ENCODE data around the gene CDC5L.

The CDC5L gene

DNA sequence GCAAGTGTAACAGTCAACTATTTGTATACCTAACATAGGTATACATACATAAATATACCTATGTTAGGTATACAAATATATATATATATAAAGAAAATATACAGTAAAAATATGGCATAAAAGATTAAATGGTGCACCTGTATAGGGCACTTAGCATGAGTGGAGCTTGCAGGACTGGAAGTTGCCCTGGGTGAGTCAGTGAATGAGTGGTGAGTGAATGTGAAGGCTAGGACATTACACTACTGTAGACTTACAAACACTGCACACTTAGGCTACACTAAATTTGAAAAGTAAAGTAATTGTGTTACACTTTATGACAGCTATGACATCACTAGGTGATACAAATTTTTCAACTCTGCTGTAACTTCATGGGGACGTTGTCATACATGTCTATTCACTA lies 65.6 kb downstream of the CDC5L start:
- DNase-seq (ENCODE audit: low spot score) = no peak

DNA sequence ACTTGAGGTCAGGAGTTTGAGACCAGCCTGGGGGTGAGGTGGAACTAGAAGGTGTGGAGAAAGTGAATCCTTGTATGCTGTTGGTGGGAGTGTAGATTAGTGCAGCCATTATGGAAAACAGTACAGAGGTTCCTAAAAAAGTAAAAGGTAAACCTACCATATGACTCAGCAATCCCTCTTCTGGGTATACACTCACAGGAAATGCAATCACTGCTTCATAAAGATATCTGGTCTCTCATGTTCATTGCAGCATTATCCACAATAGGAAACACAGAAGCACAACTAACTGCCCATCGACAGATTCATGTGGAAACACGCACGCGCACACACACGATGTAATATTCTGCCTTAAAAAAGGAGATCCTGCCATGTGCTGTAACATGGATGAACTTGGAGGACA lies 66.7 kb downstream of the CDC5L start:
- DNase-seq (ENCODE audit: low spot score) = no peak

DNA sequence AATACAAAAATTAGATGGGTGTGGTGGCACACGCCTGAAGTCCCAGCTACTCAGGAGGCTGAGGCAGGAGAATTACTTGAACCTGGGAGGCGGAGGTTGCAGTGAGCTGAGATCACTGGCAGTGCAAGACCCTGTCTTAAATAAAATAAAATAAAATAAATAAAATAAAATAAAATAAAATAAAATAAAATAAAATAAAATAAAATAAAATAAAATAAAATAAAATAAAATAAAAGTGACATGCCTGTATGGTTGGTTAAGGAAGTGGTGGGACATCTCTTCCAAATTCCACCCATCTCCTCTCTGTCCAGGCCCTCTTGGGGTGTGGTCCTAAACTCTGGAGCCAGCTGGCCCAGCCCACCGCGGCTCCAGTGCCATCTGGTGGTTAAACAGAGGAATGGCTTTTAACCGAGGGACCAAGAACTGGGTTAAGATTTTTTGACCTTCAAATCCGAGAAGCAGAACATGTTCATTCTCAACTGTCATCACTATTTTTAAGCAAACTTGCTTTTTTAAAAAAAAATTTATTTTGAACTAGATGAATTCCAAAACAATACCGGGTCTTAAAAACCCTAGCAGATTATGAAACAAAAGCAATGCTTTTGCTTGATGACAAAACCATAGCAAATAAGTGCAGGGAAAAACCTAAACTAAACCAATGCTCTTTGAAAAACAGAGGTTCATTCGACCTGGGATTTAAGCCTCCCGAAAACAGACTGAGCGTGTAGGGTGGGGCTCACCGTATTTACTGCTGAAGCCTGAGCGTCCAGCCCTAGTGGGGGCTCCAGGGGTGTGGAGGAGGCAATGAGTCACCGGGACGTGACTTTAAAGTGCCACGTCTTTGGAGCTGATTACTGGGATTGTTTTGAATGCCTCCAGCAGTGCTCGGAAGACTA lies 68.8 kb downstream of the CDC5L start:
- peak; percentile 45 for DNase-seq (ENCODE audit: low spot score)

GRCh38 chr6:44456966-44457292 lies 69.4 kb downstream of the CDC5L start:
- DNase-seq (ENCODE audit: low spot score) = no peak

DNA sequence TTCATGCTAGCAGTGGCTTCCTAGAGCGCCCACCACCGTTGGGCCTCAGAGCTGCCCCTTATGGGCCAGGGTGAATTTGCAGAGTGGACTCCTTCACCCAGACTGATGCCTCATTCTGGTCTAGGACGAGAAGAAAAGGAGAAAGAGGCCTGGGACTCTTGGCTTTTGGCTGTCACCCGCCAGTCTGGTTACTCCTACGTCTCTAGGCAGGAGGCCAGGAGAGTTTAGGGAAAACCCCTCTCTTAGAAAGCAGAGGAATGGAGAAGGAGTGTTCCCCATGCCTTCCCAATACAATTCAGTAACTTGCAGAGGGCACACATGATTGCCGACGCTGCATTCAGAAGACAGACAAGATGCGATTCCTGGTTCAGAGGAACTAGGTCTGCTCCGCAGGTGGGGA lies 70.1 kb downstream of the CDC5L start:
- DNase-seq (ENCODE audit: low spot score) = no peak

- DNase-seq (ENCODE audit: low spot score) = no peak
Measured at GRCh38 chr6:44458551-44458950, 71.0 kb downstream of the CDC5L start.

- no peak for DNase-seq (ENCODE audit: low spot score)
Measured at GRCh38 chr6:44462335-44462734, 74.8 kb downstream of the CDC5L start.

DNA sequence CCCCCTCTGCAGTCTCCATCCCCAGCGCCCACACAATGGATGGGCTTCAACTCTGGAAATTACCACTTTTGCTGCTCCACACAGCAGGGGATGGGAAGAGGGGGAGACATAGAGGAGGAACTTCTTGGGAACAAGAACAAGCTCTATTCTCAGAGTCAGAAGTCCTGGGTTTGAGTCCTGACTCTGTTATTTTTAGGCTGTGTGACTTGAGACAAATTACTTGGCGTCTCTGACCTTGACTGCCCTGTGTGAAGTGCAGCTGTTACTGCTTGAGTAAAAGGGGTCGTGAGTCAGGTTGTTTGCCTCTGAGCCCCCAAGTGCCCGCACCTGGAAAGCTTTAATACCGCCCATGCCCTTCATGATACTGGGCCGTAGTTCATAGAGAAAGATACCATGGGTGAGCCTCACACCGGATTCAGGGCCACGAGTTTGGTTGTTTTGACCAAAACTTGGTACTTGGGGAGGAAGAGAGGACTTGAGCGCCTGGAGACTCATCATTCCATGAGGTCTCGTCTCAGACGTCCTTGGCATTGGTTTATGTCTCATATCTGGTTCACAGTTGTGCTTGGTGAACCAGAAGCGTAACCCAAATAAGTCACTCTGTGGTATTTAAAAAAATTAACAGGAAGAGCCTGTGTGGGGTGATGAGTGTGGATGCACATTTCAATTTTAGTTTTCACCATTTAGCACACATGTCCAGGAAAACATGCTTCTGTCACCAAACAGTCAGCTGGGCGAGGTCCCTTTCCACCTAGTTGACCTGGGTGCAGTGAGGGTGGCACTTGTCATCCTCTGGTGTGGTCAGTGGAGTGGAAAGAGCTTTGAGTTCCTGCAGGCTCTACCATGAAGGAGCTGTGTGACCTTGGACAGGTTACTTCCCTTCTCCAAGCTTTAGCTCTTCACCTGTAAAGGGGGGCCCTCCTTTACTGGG lies 75.6 kb downstream of the CDC5L start:
- DNase-seq (ENCODE audit: low spot score) = no peak

GRCh38 chr6:44463728-44464450 lies 76.4 kb downstream of the CDC5L start:
- no peak for DNase-seq (ENCODE audit: low spot score)

- DNase-seq (ENCODE audit: low spot score) = no peak
Measured at GRCh38 chr6:44464527-44465310, 77.2 kb downstream of the CDC5L start.

- DNase-seq (ENCODE audit: low spot score) = no peak
Measured at GRCh38 chr6:44466955-44467354, 79.4 kb downstream of the CDC5L start.

- DNase-seq (ENCODE audit: low spot score) = no peak
Measured at GRCh38 chr6:44468835-44469234, 81.3 kb downstream of the CDC5L start.

GRCh38 chr6:44470115-44470464 lies 82.6 kb downstream of the CDC5L start:
- no peak for DNase-seq (ENCODE audit: low spot score)

DNA sequence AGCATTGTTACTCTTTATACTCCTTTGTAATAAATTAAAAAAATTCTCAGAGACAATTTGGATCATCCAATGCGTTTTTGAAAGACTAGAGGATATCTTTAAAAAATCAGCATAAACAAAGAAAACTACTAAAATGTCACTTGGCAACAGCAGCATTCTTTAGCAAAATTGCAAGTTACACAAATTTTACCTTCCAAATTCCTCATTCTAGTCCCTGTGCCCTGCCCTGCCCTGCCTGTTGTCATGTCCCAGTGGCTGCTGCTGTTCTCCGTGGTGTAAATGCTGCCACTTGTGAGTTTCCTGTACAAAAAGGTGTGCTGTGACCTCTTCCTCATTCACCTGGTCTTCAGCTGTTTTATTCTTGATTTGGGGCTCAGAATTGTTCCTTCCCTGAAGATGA lies 83.2 kb downstream of the CDC5L start:
- DNase-seq (ENCODE audit: low spot score) = no peak

DNA sequence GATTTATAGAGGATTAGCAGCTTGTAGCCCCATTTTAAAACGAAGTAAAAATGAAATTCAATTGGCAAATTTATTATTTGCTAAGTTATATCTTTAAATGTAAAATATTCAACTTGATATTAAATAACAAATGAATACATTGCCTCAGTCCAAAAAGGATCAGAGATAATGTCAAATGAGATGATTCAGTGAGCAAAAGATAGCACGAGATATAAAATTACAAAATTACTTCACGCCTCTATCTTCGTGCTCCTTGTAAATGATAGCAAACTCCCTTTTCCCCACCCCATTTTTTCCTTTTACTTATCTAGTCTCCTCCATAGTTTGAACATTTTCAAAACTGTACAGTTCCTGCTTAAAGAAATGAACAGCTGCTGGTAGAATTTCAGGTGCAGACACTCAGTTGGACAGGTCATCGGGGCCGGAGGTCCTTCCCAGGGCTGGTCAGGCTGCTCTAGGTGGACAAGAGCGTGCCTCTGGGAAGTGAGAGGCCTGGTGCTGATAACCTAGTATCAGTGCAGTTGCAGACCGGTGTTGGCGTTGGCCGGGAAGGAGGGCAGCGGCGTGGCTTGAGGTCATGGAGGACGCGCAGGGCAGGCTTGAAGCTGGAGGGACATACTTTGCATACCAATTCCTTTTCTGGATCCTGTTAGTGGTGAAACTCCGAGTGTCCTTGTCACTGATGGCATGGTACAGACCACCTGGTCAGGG lies 83.9 kb downstream of the CDC5L start:
- DNase-seq (ENCODE audit: low spot score) = no peak

DNA sequence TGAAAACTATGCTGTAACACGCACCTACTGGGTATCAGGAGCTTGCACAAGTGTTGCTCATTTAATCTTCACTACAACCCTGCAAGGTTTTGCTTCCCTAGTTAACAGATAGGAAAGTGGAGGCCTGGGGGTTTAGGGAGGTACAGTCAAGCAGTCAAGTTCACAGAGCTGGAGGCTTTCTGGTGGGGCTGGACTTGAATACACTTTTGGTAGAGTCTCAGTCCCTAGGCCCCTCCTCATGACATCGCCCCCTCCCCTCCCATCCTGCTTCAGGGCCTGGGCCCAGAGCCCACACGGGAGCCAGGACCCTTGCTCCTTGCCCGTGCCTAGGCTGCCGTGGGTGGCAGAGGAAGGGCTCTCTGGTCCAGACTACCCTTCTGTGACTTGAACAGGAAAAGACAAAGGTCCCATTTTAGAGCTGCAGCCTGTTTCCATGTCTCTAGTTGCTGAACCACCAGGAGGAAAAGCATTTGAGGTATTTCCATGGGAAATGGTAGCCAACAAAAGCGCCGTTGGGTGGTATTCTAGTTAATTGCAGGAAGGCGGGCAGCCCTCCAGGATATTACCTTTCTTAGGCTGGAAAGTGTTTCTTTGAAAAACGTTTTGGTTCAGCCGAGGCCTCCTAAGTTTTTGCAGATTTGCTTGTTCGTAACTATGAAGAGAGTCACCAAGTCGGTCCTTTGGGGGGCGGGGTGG lies 84.9 kb downstream of the CDC5L start:
- no peak for DNase-seq (ENCODE audit: low spot score)

DNA sequence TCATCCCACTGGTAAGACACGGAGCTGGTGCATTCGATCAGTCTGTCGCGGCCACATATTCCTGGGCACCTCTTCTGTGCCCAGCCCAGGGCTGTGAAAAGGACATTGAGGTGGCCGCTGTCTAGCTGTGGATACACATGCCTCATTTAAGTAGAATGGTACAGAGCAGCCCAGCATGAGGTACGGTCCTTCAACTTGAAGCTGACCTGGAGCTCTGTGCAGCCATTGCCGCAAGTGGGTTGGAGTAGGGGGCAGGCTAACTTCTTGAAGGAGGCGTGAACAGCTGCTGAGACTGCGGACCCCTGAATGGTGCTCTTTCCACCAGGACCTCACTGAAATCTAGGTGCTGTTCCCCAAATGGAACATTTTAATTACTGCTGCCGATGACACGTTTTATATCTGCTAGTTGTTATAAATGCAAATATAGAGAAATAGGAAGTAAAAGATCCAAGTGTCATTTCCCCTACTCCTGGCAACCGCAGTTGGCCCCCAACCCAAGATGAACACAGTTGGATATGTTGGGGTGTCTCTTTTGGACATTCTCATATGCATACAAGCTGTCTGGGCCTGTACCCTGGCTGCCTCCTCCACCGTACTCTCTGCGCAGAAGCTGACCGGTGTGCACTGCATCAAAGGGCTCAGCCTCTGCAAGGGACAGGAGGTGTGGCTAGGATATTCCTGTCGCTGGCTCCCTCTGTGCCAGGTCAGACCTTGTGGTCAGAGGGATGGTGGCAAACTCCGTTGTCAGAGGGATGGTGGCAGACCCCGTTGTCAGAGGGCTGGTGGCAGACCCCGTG lies 86.1 kb downstream of the CDC5L start:
- DNase-seq (ENCODE audit: low spot score) = no peak

- no peak for DNase-seq (ENCODE audit: low spot score)
Measured at GRCh38 chr6:44474190-44474631, 86.7 kb downstream of the CDC5L start.

DNA sequence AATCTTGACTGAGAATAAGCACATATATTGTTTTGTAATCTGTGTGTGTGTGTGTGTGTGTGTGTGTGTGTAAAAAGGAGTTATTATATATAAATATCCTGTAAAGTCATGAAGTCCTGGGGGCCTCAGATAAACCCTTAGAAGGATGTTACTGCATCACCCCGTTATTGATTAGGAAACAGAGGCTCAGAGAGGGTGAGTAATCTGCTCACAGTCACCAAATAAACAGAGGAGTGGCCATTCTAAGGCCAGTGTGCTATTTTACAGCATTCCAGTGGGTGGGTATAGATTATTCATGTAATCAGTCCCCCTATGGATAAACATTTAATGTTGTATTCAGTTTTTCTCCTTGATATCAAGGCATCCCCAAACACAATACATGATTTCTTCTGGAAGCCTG lies 87.1 kb downstream of the CDC5L start:
- no peak for DNase-seq (ENCODE audit: low spot score)

- DNase-seq (ENCODE audit: low spot score) = no peak
Measured at GRCh38 chr6:44475417-44475778, 87.9 kb downstream of the CDC5L start.

All from HuH-7 (cell line).